Activated CD8-positive, alpha-beta T cell treated with anti-CD3 and anti-CD28 coated beads, Interleukin-2, amount 10 ng/mL, durations not matched to agents 7 days and 5 days (primary cell): ENCODE measurements around the gene HSF4. TPM values are rescaled to one million over a fixed set of nuclear protein-coding genes. Genes with fewer than 3 reads are reported as not detected.

ENCODE experiments used
- ATAC-seq: fragments of 150-1000 bp; cut with Tn5 transposase; one replicate; pipeline ENCODE4 v1.10.0; 2021; ENCODE audit warnings: moderate library complexity
- CTCF ChIA-PET: fragments of 350-600 bp; sonication (Branson Sonifier 250); formaldehyde crosslinking; loops from one replicate; lab custom pipeline; 2021; ENCODE audit warnings: antibody characterized with exemption; lab: Charles Lee
- POLR2A ChIA-PET: fragments of 350-600 bp; sonication (Branson Sonifier 250); formaldehyde crosslinking; loops from one replicate; lab custom pipeline; 2021; ENCODE audit warnings: antibody characterized with exemption; lab: Charles Lee
- DNase-seq: peaks from one replicate; pipeline ENCODE4 v3.0.0-alpha.2; 2020
- H3K27ac Mint-ChIP-seq: one replicate; pipeline ENCODE4 v1.8.0; 2021; ENCODE audit warnings: mild to moderate bottlenecking, mixed read lengths
- H3K27me3 Mint-ChIP-seq: one replicate; pipeline ENCODE4 v1.8.0; 2021; ENCODE audit warnings: low read depth, mixed read lengths
- H3K36me3 Mint-ChIP-seq: one replicate; pipeline ENCODE4 v1.8.0; 2021; ENCODE audit warnings: low read depth, mixed read lengths
- H3K4me1 Mint-ChIP-seq: one replicate; pipeline ENCODE4 v1.8.0; 2021; ENCODE audit warnings: low read depth, mixed read lengths
- H3K4me3 Mint-ChIP-seq: one replicate; pipeline ENCODE4 v1.8.0; 2021; ENCODE audit warnings: mild to moderate bottlenecking, mixed read lengths
- H3K9me3 Mint-ChIP-seq: one replicate; pipeline ENCODE4 v1.8.0; 2022; ENCODE audit warnings: mixed read lengths; ENCODE audit not compliant: insufficient read depth
- total RNA-seq, 2 experiments: library from RNA; stranded (reverse); gene quantifications; one replicate each; pipeline ENCODE4 v1.2.3, GENCODE V29; 2021

Gene HSF4
- total RNA-seq, 2 experiments from 2014 or later, result 31.5 to 34.4 TPM

DNA sequence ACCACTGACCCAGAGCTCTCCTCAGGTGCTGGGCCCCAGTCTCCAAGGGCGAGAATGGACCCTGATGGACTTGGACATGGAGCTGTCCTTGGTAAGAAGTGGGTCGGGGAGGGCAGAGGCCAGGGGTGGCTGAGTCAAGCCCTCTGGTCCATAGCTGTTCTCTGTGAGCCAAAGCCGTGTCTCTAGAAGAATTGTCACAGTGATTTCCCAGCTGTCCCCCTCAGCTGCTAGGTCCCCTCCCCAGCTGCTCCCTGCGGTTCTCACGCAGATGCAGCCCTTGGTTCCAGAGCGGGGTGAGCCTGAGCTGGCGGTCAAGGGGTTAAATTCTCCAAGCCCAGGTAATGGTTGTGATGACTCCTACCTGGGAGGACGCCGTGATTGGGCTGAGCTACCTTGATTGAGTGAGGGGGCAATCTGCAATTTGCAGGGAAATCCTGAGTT lies 4.5 kb downstream of the HSF4 start:
- peaks cover 9% of the 10 kb centered on the region for H3K36me3 Mint-ChIP-seq
- H3K4me1 Mint-ChIP-seq, result peaks cover 59% of the 10 kb centered on the region
- ATAC-seq, result no peak
- peaks cover 62% of the 10 kb centered on the region for H3K27me3 Mint-ChIP-seq
- no peak overlapping the region for H3K4me3 Mint-ChIP-seq
- no peak overlapping the region for H3K27ac Mint-ChIP-seq
- POLR2A ChIA-PET, result interaction anchor here (1.7 kb wide), 1 partner anchor 58 kb away, joined by 3 read pairs; the partner anchor contains the start of gene TMEM208
- no peaks in the 10 kb centered on the region for H3K9me3 Mint-ChIP-seq
- DNase-seq, result no peak
- CTCF ChIA-PET, result interaction anchor here (0.9 to 3.2 kb wide), 11 partner anchors 8 to 215 kb away, joined by 3 to 17 read pairs (median 4); partner anchors contain the start of genes CES3 and FBXL8

DNA sequence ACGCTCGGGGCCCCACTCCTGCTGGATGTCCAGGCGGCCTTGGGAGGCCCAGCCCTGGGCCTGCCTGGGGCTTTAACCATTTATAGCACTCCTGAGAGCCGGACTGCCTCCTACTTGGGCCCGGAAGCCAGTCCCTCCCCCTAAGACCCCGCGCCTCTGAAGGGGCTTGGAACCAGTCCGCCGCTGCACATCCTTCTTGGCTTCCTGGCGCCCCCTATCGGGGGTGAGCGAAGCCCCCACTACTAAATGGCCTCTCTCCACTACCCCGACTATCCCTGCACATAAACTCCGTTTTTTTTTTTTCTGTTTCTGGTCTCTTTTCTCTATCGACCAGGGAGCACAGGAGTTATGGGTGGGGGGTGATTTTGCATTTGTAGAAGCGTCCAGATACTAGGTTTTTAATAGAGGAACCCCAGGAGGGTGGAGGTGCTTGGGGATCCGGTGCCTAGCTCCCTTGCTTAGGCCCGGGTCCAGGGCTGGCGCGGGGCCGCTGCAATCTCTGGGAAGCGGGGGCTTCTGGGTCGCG lies 5.2 kb downstream of the HSF4 start:
- peaks cover 61% of the 10 kb centered on the region for H3K4me1 Mint-ChIP-seq
- POLR2A ChIA-PET, result interaction anchor here (0.6 to 1.7 kb wide), 3 partner anchors 10 to 141 kb away, joined by 3 read pairs; partner anchors contain the start of genes CBFB, FBXL8, TMEM208 and TRADD
- H3K9me3 Mint-ChIP-seq, result no peaks in the 10 kb centered on the region
- peak overlapping the region; percentile 76 for H3K4me3 Mint-ChIP-seq
- peaks cover 9% of the 10 kb centered on the region for H3K36me3 Mint-ChIP-seq
- peaks cover 59% of the 10 kb centered on the region for H3K27me3 Mint-ChIP-seq
- peak; percentile 59 for DNase-seq
- no peak for ATAC-seq
- H3K27ac Mint-ChIP-seq, result peak overlapping the region; percentile 13
- CTCF ChIA-PET, result interaction anchor here (0.9 to 3.2 kb wide), 11 partner anchors 8 to 152 kb away, joined by 3 to 17 read pairs (median 4); partner anchors contain the start of gene FBXL8

DNA sequence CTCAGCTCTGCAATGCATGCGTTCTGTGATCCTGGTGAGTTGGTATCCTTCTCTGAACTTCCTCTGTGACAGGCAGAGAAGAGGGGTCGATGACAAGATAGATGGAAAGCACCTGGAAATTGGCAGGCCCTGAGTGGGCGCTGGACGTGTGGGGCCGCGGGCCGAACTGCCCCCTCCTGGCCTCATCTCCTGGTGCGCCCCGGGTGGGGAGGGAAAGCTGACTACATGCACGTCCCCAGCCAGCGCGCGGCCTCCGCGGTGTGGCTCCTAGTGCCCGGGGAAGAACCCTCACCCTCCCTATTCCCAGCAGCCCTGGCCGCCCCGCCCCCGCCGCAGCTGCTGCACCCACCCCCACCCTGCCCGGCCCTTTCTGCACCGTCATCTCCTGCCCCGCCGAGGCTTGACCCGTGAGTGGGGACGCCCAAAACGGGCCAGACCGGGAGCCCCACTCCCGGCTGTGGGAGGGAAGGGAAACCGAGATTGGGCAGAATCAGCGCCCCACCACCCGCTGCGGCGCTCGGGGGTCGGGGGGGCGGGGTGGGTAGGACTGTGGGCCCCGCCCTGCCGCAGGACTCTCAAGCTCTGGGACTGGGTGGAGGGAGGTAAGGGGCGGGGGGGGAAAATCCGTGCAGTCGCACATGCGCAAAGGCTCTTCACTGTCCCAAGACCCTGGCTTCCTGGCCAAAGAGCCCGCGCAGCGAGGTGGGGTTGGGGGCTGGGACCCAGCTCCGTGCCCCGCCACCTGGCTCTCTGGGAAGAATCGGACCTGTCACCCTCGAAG lies 5.8 kb downstream of the HSF4 start, which contains the start of gene NOL3:
NOL3 (plus strand) TSS at position 371 of the 781 bp plus-strand sequence.
- peak; percentile 65 for DNase-seq
- Mint-ChIP-seq H3K4me1 (peaks cover 60% of the 10 kb centered on the region), H3K9me3 (no peaks in the 10 kb centered on the region), H3K27me3 (peaks cover 53% of the 10 kb centered on the region), H3K4me3 (peak within 1 kb of the TSS; percentile 76), H3K27ac (peak within 1 kb of the TSS; percentile 13), H3K36me3 (peaks cover 7% of the 10 kb centered on the region)
- ATAC-seq, result peak; percentile 25
- ChIA-PET POLR2A (interaction anchor here (0.6 to 1.7 kb wide), 3 partner anchors 11 to 142 kb away, joined by 3 read pairs; partner anchors contain the start of genes CBFB and TMEM208), CTCF (interaction anchor here (0.7 to 3.2 kb wide), 11 partner anchors 8 to 152 kb away, joined by 3 to 17 read pairs (median 4); partner anchors contain the start of gene FBXL8)

DNA sequence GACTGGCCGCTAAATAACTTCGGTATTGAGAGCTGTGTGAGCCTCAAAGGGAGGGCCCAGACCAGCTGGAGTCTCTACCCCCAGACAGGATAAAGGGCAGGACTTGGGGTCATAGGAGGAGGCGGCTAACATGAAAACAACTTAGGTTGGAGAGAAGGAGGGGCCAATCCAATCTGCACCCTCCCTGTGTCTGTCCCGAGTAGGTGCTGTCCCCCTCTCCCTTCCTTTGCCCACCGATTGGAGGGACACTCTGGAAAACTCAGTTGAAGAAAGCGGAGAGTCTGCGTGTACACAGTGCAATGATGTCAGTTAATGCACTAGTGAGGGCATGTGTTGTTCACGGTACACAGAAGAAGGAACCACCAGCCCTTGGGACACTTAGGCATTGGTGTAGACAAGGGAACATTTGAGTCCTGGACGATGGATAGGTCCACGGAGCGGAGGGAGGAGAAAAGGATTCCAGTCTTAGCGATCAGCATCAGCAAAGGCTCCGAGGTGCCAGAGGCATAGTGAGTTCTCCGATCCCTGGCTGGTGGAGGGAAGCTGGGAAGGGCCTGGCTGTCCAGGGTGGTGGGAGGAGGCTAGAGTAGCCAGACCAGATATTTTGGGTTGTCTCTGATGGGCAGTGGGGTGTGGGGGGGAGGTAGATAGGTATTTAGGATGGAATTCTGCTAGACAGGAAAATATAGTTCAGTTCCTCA lies 6.6 kb downstream of the HSF4 start:
- Mint-ChIP-seq H3K4me3 (peak overlapping the region; percentile 42), H3K27me3 (peaks cover 49% of the 10 kb centered on the region), H3K9me3 (no peaks in the 10 kb centered on the region), H3K4me1 (peaks cover 59% of the 10 kb centered on the region), H3K36me3 (peaks cover 10% of the 10 kb centered on the region), H3K27ac (no peak overlapping the region)
- ChIA-PET CTCF (interaction anchor here (0.7 to 3.2 kb wide), 6 partner anchors 11 to 118 kb away, joined by 3 to 17 read pairs (median 8); partner anchors contain the start of gene FBXL8), POLR2A (interaction anchor here (0.7 kb wide), 1 partner anchor 12 kb away, joined by 3 read pairs; no protein-coding TSS in a partner anchor)
- ATAC-seq, result no peak
- DNase-seq, result no peak

DNA sequence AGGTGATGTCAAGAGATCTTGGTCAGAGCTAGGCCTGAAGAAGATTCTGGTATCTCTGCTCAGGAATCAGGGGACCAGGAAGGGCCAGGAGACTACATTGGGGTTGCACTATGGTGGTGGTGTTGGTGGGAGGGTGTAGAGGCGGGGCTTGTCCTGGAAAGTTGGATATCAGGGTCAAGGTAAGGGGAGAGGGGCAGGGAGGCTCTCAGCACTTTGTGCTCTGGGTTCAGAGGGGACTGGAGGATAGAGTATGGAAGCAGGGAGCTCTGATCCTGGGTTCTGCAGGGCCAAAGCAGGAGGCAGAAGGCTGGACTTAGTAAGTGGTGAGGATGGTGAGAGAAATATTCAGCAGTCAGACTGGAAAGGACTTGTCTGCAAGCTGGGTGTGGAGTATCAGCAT lies 8.8 kb downstream of the HSF4 start:
- Mint-ChIP-seq H3K9me3 (no peaks in the 10 kb centered on the region), H3K27me3 (peaks cover 42% of the 10 kb centered on the region), H3K4me3 (peak overlapping the region; percentile 74), H3K4me1 (peaks cover 61% of the 10 kb centered on the region), H3K27ac (peak overlapping the region; percentile 63), H3K36me3 (peaks cover 18% of the 10 kb centered on the region)
- CTCF ChIA-PET, result interaction anchor here (0.6 to 6.6 kb wide), 8 partner anchors 11 to 465 kb away, joined by 3 to 47 read pairs (median 5); partner anchors contain the start of genes FBXL8, MATCAP1 and TRADD
- DNase-seq (no peak), ATAC-seq (no peak)
- POLR2A ChIA-PET, result interaction anchor here (1.1 to 3.2 kb wide), 3 partner anchors 9 to 13 kb away, joined by 3 to 13 read pairs (median 3); partner anchors contain the start of genes FBXL8, HSF4 and TRADD

DNA sequence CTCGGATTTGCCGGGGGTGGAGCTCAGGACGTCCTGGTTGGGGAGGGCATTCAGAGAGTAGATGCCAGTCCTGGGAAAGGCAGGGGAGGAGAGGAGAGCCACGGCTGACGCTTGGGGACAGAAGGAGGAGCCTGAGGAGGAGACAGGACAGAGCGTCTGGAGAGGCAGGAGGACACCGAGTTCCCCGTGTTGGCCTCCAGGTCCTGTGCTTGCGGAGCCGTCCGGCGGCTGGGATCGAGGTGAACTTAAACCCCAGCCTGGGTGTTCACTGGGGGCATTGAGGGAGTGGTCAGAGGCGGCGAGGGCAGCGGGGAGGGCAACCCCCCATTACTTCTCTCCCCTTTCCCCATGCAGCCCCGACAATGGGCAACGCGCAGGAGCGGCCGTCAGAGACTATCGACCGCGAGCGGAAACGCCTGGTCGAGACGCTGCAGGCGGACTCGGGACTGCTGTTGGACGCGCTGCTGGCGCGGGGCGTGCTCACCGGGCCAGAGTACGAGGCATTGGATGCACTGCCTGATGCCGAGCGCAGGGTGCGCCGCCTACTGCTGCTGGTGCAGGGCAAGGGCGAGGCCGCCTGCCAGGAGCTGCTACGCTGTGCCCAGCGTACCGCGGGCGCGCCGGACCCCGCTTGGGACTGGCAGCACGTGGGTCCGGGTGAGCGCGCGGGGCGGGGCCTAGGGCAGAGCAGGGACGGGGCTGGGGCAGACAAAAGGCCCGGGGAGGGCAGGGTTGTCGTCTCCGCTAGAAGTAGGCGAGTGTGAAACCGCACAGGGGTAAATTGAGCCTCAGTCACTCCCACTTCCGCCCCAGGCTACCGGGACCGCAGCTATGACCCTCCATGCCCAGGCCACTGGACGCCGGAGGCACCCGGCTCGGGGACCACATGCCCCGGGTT lies 9.5 kb downstream of the HSF4 start:
- DNase-seq (peak; percentile 76), ATAC-seq (peak; percentile 77)
- Mint-ChIP-seq H3K36me3 (peaks cover 20% of the 10 kb centered on the region), H3K4me1 (peaks cover 67% of the 10 kb centered on the region), H3K27me3 (peaks cover 42% of the 10 kb centered on the region), H3K4me3 (peak overlapping the region; percentile 74), H3K27ac (peak overlapping the region; percentile 47), H3K9me3 (no peaks in the 10 kb centered on the region)
- POLR2A ChIA-PET, result interaction anchor here (0.6 to 3.2 kb wide), 6 partner anchors 10 to 162 kb away, joined by 3 to 13 read pairs (median 4); partner anchors contain the start of genes FBXL8, HSF4 and TRADD
- CTCF ChIA-PET, result interaction anchor here (0.6 to 6.6 kb wide), 7 partner anchors 11 to 466 kb away, joined by 3 to 47 read pairs (median 6); partner anchors contain the start of genes FBXL8, MATCAP1 and TRADD

DNA sequence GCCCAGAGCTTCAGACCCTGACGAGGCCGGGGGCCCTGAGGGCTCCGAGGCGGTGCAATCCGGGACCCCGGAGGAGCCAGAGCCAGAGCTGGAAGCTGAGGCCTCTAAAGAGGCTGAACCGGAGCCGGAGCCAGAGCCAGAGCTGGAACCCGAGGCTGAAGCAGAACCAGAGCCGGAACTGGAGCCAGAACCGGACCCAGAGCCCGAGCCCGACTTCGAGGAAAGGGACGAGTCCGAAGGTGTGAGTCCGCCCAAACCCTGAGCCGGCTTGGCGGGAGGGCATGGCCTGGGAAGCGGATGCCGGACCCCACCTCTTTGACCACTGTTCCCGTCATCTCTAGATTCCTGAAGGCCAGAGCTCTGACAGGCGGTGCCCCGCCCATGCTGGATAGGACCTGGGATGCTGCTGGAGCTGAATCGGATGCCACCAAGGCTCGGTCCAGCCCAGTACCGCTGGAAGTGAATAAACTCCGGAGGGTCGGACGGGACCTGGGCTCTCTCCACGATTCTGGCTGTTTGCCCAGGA lies 10.2 kb downstream of the HSF4 start:
- POLR2A ChIA-PET, result interaction anchor here (2.2 to 3.2 kb wide), 2 partner anchors 11 to 15 kb away, joined by 11 to 13 read pairs; partner anchors contain the start of genes FBXL8 and TRADD
- Mint-ChIP-seq H3K36me3 (peaks cover 22% of the 10 kb centered on the region), H3K27me3 (peaks cover 41% of the 10 kb centered on the region), H3K4me1 (peaks cover 62% of the 10 kb centered on the region), H3K4me3 (no peak overlapping the region), H3K27ac (no peak overlapping the region), H3K9me3 (no peaks in the 10 kb centered on the region)
- ATAC-seq, result no peak
- CTCF ChIA-PET, result interaction anchor here (1.3 to 6.6 kb wide), 6 partner anchors 8 to 197 kb away, joined by 3 to 47 read pairs (median 18); partner anchors contain the start of genes FBXL8, MATCAP1 and TRADD
- DNase-seq, result no peak

DNA sequence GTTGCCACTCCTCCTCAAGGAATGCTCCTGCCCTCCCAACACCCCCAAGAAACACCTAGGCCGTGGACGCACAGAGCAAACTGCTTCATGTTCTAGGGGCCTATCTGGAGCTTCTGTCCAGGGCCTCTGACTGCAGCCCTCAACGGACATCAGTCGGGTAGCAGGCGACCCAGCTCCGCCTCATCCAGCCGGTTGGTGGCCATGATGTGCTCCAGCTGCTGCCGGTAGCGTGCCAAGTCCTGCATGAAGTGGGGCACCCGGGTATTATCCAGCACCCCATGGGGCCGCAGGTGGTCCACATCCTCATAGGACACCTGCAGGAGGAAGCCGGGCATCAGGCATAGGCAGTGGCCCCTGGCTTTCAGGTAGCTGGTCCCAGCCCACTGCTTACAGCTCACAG lies 12.1 kb downstream of the HSF4 start:
- POLR2A ChIA-PET, result interaction anchor here (1.0 to 2.2 kb wide), 4 partner anchors 12 to 69 kb away, joined by 3 to 11 read pairs (median 4); partner anchors contain the start of genes FBXL8 and TRADD
- Mint-ChIP-seq H3K27ac (no peak overlapping the region), H3K4me3 (no peak overlapping the region), H3K36me3 (peaks cover 22% of the 10 kb centered on the region), H3K27me3 (peaks cover 29% of the 10 kb centered on the region), H3K9me3 (no peaks in the 10 kb centered on the region), H3K4me1 (peaks cover 50% of the 10 kb centered on the region)
- DNase-seq (no peak), ATAC-seq (no peak)
- CTCF ChIA-PET, result interaction anchor here (0.8 to 6.6 kb wide), 9 partner anchors 8 to 296 kb away, joined by 3 to 47 read pairs (median 6); partner anchors contain the start of genes FBXL8, MATCAP1, PDP2 and TRADD

DNA sequence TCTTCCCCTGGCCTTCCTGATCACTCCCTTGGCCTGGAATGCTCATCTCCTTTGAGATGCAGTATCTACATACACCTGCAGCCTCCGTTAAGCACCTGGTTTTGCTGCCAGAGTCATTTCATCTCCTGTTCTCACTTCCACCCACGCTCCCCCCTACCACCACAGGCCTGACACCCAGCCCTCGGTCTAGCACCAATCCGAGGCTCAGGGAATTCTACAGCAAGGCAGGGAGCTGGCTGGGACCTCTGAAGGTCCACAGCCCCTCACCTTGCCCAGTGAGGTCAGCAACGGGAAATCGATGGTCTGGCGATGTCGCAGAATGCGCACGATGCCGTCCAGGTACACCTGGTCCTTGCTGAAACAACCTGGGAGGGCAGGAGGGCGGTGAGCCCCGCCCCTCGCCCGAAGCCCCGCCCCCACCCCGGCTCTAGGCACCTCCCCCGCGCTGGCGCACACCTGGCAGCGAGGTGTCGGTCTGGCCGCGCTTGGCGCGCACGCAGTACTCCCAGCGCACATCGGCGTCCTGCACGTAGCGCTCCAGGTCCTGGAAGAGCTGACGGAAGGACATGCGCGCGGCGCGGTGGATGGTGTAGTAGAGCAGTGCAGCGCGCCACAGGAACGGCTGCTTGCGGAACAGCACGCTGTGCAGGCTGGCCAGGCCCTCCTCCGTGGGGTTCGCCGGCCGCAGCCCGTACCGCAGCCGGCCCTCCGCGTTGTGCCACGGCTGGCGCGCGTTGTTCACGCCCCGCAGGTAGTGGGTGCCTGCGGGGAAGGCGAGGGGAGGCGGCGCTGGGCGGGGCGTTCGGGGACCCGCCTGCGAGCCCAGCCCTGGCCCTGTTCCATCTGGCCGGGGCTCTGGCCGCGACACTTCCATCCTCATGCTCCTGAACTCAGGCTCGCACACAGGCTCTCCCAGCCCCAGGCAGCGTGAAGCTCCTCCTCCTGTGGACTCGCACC lies 13.5 kb downstream of the HSF4 start:
- CTCF ChIA-PET, result interaction anchor here (0.8 to 6.6 kb wide), 6 partner anchors 9 to 297 kb away, joined by 3 to 47 read pairs (median 5); partner anchors contain the start of genes FBXL8, PDP2 and TRADD
- H3K27me3 Mint-ChIP-seq, result peaks cover 21% of the 10 kb centered on the region
- H3K9me3 Mint-ChIP-seq, result no peaks in the 10 kb centered on the region
- no peak overlapping the region for H3K27ac Mint-ChIP-seq
- H3K4me1 Mint-ChIP-seq, result peaks cover 45% of the 10 kb centered on the region
- ATAC-seq, result peak; percentile 55
- POLR2A ChIA-PET, result interaction anchor here (0.6 kb wide), 1 partner anchor 70 kb away, joined by 3 read pairs; no protein-coding TSS in a partner anchor
- H3K36me3 Mint-ChIP-seq, result peaks cover 22% of the 10 kb centered on the region
- DNase-seq, result peak; percentile 69
- H3K4me3 Mint-ChIP-seq, result peak overlapping the region; percentile 61
